ENCODE results near the gene CFAP52.

The CFAP52 gene

GRCh38 chr17:9684955-9685621, 108.6 kb downstream of the CFAP52 start:
- no peak for TF ChIP-seq CTCF (IDR thresholded peaks at IDR 0.05; ENCODE audit: insufficient read depth, low read depth, low read length, missing control alignments)
- DNase-seq (ENCODE audit: low read depth) = peak; percentile 92
- no peak overlapping the region for H3K4me3 ChIP-seq (ENCODE audit: low read length)

Measured in epithelial cell of esophagus (primary cell).